WI38 (cell line): ENCODE measurements around the gene PIK3R2.

ENCODE experiments used
- H3K4me3 ChIP-seq: 2 replicates; pipeline ENCODE4 v1.5.1; 2011; ENCODE audit warnings: low read depth, mild to moderate bottlenecking, control low read depth, low read length
- TF ChIP-seq, protein P1 (sequence below): IDR thresholded peaks from 2 replicates; pipeline ENCODE4 v1.5.1; 2012; ENCODE audit warnings: low read depth, mild to moderate bottlenecking, control low read depth, low read length

The PIK3R2 gene

DNA sequence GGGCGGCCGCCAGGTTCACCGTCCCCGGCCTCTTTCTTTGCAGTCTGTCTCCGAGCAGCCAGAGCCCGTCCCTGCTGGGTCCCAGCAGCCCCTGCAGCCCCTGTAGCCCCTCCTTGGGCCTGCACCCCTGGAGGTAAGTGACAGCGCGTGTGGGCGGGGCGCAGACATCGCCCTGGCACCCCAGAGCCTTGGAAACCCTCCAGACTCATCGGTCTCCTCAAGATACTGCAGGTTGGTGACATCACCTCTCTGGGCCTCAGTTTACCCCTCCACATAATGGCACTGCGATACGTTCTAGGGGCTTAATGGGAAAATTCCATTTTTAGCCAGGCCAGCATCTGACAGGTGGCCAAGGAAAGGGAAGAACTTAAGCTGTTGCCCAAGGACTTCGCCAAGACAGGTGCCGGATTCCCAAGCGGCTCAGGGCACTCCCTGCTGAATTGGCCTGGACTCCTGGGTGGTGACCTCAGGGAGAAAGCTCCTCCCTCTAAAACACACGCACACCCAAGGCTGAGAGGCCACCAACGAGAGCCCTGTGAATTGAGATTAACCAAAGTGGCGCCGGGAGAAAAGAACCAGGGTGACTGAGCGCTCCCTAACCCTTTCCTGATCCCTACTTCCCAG is 42.2 kb upstream of the PIK3R2 start:
- TF ChIP-seq, protein P1, sequence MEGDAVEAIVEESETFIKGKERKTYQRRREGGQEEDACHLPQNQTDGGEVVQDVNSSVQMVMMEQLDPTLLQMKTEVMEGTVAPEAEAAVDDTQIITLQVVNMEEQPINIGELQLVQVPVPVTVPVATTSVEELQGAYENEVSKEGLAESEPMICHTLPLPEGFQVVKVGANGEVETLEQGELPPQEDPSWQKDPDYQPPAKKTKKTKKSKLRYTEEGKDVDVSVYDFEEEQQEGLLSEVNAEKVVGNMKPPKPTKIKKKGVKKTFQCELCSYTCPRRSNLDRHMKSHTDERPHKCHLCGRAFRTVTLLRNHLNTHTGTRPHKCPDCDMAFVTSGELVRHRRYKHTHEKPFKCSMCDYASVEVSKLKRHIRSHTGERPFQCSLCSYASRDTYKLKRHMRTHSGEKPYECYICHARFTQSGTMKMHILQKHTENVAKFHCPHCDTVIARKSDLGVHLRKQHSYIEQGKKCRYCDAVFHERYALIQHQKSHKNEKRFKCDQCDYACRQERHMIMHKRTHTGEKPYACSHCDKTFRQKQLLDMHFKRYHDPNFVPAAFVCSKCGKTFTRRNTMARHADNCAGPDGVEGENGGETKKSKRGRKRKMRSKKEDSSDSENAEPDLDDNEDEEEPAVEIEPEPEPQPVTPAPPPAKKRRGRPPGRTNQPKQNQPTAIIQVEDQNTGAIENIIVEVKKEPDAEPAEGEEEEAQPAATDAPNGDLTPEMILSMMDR = no peak
- peak overlapping the region; percentile 70 for H3K4me3 ChIP-seq

DNA sequence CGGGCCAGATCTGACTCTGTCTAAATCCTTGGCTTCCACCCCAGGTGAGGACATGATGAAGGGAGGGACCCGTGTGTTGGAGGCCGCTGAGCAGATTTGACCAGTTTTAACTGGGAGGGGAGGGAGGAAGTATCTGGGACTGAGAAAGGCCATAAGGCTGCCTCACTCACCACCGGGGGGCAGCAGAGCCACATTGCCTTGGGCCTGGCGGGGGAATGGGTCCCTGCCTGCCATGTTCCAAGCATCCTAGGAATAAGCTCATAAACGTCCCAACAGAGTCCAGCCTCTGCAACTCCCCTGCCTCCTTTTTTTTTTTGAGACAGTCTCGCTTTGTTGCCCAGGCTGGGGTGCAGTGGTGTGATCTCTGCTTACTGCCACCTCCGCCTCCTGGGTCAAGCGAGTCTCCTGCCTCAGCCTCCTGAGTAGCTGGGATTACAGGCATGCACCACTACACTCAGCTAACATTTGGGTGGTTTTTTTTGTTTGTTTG is 39.9 kb upstream of the PIK3R2 start:
- TF ChIP-seq, protein P1 = peak; percentile 96
- H3K4me3 ChIP-seq = no peak overlapping the region

DNA sequence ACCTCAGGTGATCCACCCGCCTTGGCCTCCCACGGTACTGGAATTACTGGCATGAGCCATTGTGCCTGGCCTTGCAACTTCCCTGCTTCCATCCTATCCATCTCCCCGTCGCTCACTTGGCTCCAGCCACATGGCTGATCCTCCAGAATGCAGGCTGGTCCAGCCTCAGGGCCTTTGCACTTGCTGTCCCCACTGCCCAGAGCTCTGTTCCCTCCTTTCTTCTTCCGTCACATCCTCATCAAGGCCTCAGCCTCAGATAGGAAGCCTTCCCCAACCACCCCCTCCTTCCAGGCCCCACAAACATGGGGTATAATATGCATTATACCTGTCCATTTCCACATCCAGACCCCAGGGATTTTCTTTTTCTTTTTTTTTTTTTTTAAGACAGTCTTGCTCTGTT is 39.1 kb upstream of the PIK3R2 start:
- H3K4me3 ChIP-seq = no peak overlapping the region
- TF ChIP-seq, protein P1 = no peak

DNA sequence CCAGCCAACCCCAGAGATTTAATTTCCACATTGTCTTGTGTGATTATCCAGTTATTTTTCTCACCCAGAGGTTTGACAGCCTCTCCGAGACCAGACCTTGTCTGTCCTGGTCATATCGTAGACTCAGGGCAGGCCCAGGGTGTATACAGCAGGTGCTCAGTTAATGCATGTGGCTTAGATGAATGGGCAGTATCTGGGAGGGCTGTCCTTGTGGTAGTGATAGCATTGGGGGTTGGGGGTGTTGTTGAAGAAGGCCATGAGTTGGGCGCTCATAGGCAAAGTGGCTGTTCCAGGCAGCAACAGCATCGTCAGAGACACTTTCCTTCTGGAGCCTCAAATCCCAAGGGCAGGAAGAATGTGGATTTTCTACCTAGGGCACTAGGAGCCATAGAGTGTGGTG is 38.5 kb upstream of the PIK3R2 start:
- TF ChIP-seq, protein P1 = no peak
- no peak overlapping the region for H3K4me3 ChIP-seq

DNA sequence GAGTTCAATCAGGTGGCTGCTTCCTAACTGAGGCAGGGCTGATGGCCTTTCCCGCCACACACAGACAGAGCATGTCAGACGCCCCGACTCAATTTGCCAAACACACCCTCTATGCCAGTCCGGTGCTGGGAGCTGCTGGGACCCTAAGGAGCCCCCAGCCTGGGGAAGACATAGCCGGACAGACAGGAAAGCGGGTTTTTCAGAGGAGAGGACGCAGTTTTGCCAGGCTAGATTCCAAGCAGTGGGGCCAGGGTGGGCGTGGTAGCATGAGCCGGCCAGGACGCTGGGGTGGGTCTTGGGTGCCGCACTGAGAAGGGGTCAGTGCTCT is 35.6 kb upstream of the PIK3R2 start:
- TF ChIP-seq, protein P1 = no peak
- H3K4me3 ChIP-seq = peak overlapping the region; percentile 18

DNA sequence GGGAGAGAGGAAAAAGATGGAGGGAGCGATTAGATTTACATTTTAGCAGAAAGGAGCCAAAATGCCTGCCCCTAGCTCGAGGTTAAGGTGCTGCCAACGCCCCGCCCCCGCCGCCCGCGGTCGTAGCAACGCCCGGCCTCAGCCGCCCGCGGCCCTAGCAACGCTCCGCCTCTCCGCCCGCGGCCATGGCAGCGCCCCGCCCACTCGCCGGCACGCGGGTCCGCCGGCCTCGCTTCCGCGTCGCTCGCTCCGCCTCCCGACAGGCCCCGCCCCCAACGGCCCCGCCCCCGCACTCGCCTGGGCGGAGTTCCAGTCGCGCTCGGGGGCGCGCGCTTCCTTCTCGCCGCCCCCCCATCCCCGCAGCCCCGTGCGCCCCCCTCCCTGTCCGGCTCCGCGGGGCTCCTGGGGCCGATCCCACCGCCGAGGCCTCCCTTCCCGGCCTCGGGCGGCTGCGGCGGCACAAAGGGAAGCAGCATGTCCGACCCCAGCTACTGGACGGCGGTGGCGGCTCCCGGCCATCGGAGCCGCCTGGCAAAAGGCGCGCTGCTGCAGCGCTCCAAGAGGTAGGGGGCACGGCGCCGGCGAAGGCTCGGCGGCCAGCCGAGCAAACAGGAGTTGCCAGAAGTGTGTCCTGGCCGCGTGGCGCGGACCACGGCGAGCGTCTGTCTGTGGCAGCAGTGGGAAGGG is 35.1 kb upstream of the PIK3R2 start:
- TF ChIP-seq, protein P1 = no peak
- peak overlapping the region; percentile 65 for H3K4me3 ChIP-seq

DNA sequence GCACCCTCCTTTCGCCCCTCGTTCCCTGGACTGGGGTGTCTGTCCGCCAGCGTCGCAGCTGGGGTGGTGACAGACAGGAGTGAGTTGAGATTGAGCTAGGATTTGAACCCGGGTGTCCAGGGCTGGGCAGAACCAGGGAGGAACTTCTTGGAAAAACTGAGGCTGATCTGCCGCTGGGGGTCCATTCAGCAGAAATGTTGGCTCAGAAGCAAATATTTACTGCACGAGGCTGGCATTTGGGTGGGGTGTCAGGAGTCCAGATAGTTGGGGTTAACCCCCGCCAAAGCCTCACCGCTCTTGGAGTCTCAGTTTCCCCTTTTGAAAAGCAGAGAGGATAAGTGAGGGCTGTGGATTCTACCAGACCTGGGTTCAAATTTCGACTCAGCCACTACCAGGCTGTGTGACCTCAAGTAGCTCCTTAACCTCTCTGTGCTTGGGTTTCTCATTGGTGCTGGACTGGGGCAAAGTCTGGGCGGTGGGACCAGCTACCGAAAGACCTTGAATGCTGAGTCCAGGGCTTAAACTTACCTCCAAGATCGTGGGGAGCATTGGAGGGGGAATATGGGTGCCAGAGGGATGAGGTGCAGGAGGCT is 34.4 kb upstream of the PIK3R2 start:
- H3K4me3 ChIP-seq = peak overlapping the region; percentile 65
- TF ChIP-seq, protein P1 = no peak
